GM11168 (cell line): ENCODE data around the gene CFAP91.

Source experiments
- in situ Hi-C: fragments of 300-500 bp; cut with MboI; formaldehyde crosslinking; loops from one replicate; pipeline ENCODE4 v1.12.0; 2022; ENCODE audit warnings: low sequenced_read_pairs; ENCODE audit not compliant: unreplicated experiment

CFAP91 gene

DNA sequence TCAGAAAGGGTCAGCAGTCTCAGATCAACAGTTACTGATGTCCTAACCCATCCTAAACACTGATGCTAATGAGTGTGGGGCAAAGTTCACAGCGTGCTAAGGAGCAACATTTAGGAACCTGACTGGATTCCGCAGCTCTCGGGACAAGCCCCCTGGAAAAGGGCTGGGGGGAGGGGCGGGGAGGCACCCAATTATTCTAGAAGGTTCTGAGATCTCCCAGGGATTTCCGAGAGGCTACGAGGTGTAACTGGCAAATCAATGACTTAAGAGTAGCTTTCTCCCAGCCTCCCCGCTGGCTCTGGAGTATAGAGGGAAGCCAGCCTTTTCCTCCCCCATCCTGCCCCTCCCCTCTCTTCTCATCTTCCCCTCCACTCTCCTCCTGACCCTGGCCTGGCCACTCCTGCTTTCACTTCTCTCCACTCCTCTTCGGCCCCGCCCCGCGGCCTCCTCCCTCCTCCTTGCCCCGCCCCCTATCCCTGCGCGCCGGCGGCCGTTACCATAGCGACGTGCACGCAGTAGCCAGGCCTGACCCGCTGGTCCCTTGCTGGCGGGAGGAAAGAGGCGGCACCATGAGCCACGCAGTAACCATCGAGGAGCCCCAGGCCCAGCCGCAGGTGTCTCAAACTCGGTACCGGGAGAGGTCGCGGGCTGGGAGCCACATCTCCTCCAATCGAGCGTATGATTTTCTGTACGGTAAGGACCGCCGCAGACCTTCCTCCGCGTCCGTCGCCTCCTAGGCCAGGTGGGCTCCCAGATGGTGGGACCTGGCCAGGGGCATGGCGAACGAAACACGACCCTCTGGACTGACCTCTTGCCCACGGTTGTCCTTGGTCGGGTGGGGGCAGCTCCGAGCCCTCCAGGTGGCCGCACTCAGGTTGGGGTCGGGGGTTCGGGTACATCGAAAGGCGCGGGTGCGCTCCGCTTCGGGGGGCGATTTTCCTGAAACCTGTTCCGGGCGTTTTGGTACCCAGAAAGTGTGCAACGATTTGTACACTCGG, at the start of gene CFAP91:
TSS of gene CFAP91 (plus strand) at position 493 of the 998 bp plus-strand sequence. CDS start at position 570, 77 bp downstream.
- in situ Hi-C loops = no loop called here

DNA sequence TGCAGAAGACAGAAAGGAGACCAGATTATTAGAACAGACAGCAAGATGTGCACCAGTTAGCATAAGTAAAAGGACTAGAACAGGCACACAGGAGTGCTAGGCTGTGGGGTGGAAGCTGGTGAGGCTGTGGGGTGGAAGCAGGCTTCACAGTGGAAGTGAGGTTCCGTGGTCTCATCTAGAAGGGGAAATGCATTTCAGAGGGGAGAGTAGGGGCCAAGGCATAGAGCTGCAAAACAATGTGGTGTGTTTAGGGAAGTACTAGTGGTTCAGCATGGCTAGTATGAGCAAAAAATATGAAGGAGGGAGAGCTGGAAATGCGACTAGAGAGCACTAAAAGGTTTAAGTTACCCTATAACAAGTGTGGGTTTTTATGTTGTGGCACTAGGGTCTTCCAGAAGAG, 48.9 kb upstream of the CFAP91 start:
- in situ Hi-C loops = no loop called here

- in situ Hi-C loops = no loop called here
These were observed 44.7 kb upstream of the CFAP91 start for GRCh38 chr3:119657887-119658702.

GRCh38 chr3:119658994-119659393, 43.8 kb upstream of the CFAP91 start:
- in situ Hi-C loops = no loop called here

DNA sequence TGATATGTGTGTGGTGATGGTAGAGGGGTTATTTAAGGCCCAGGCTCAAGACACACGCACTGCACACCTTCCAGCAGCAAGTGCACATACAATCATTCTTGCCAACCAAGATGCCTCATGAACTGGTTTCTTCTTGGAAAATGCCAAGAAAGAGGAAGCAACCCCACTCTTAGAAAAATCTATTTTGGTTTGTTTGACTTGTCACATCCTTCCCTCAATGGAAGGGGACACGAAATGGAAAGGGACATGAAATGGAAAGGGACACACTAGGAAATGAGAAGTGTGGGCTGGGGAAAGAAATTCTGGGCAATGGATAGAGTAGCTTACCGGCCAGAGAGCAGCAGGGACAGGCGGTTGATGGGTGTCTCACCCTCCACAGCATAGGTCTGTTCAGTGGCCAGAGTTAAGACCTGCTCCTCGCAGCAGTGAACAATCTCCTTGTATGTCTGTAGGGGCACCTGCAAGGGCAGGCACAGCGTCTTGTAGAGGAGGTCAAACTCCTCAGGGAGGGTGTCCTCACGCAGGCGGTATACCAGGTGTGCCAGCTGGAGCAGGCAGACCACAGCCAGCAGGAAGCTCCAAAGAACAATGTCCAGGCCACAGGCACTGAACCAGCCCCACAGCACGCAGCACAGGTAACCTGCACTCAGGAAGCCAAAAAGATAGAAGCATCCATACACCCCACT, 43.1 kb upstream of the CFAP91 start:
- in situ Hi-C loops = no loop called here

- in situ Hi-C loops = no loop called here
These were observed 42.1 kb upstream of the CFAP91 start, which contains the start of gene POPDC2 for GRCh38 chr3:119660474-119661440. POPDC2 (minus strand) TSS chr3:119660589; CDS start chr3:119660423, 166 bp downstream.

DNA sequence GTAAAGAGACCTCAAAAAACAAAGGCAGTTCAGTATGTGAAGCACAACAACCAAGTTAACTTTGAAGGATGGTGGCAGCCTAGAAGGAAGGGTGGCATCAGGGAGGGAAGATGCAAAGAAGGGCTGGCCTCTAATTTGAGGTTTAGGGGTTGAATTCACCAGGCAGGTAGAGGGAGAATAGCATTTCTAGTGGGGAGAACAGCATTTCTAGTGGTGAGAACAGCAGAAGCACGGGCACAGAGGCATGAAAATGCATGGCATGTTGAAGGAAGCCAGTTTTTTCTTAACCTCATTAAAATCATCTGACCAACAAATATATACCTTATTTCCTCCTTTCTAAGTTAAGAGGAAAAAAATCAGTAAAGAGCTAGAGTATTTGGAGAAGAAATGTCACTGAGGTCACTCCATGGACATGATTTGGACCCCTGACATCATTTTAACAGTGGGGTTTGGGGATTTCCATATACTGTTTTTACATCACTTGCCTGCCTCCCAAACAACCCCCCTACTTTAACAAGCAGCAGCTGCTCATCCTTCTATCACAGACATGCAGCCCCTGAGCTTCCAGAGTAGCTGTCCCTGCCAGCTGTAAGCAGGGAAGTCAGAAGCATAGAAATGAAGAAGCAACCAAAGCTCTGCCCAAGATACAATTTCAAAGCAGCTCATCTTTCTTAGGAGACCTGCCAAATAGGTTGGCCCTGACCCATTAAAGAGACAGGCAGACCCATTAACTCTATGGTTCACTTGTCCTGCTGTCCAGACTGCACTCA, 40.0 kb upstream of the CFAP91 start:
- in situ Hi-C loops = no loop called here

DNA sequence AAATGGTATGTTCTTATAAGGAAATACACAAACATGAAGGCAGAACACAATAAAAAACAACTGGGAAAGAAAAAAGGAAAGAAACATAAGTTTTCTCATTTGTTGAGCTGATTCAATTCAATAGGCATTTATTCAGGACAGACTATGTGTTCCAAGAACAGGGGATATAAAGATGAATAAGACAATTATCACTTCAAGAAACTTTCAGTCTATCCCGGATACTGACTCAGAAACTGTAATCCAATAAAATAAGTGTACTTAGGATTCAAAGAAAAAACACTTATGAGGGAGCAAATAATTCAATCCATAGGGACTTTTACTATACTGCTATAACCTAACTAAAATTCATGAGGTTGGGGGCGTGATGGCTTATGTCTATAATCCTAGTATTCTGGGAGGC, 38.9 kb upstream of the CFAP91 start:
- in situ Hi-C loops = no loop called here

DNA sequence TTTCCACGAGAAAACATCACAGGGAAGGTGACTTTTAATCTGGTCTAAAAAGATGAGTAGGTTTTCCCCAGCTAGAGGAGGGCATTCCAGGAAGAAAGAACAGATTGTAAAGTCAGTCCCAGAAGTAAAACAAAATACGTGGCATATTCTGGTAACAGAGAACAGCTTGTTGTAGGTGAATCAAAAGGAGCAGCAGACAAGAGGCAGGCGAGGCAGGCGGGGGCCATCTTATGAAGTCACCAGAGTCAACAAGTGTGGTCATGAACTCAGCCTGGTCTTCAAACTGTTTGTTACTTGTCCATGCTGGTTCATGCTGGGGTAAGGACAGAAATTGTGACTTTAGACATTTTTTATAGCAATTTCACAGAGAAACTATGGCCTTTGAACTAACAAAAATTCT, 38.5 kb upstream of the CFAP91 start:
- in situ Hi-C loops = no loop called here

DNA sequence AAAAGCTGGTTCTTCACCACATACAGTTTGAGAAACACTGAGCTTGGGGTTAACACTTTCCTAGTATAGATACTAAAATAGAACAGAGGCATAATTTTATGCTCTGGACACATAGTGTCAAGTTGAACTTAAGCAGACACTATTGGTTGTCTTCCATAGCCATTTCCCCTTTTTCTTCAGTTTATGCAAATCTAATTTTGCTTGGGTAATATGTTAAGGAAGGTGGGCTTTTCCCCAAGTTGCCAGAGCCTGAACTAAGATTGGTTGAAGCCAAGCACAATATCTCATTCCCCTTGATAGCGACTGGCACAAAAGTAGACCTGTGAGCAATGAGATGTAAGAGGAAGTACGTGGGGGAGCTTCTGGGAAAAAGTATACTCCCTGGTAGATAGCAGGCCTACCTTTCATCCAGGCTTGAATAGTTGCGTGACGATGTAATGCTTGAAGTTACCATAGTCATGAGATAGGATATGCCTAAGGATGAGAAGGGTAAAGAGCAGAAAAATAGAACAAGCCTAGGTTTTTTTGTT, 37.9 kb upstream of the CFAP91 start:
- in situ Hi-C loops = no loop called here

- in situ Hi-C loops = no loop called here
These were observed 36.8 kb upstream of the CFAP91 start for GRCh38 chr3:119665954-119666559.

GRCh38 chr3:119669906-119670570, 32.8 kb upstream of the CFAP91 start:
- in situ Hi-C loops = no loop called here

- in situ Hi-C loops = no loop called here
These were observed 30.0 kb upstream of the CFAP91 start for GRCh38 chr3:119672776-119673175.

DNA sequence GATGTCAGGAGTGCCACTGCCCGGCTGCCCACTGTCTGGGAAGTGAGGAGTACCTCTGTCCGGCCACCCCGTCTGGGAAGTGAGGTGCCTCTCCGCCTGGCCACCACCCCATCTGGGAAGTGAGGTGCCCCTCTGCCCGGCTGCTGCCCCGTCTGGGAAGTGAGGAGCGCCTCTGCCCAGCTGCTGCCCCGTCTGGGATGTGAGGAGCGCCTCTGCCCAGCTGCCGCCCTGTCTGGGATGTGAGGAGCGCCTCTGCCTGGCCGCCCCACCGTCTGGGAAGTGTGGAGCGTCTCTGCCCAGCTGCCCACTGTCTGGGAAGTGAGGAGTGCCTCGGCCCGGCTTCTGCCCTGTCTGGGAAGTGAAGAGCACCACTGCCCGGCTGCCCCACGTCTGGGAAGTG, 28.9 kb upstream of the CFAP91 start:
- in situ Hi-C loops = no loop called here

DNA sequence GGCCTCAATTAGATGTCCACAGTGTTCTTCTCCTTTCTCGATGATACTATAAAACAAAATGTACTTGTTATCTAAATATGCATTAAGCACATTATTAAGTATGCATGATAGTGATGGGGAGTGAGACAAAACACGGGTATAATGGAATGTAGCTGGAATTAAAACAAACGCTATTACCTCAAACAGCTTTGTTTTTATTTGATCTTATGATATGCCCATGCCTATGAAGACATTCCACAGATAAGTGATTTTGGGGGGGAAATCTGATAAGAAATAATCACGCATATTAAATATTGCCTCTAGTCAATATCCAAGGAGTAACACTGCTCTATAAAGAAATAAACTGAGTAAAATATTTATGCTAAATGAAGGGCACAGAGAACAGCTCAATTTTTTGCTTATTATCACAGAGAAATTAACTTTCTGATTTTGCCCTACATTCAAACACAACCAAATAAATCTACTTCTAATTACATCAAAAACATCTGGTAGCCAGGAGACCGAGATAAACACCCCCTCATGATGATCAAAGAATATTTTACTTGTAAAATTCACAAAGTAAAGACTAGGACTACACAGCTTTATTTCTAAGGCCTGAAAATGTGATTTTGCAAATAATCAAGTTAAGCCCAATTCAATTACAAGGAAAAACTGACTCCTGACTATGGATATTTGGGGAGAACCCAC, 27.5 kb upstream of the CFAP91 start:
- in situ Hi-C loops = loop anchor here (25.0 kb wide), 1 partner anchor 388 kb away; the partner anchor contains the start of gene ARHGAP31

DNA sequence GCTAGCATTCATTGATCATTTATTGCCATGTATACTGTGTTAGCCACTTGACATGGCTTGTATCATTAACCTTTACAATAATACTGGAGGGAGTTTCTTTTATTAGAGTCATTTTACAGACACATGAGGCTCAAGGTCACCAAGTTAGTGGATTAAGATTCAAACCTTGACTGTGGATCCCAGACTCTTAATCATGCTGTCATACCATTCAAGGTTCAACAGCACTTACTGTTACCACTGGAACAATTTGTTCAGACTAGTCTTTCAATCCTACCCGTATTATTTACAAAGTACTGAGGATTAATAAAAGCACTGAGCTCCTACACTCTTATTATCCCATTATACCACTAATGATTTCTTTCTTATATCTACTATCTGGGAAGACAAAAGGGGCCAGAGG, 26.8 kb upstream of the CFAP91 start:
- in situ Hi-C loops = loop anchor here (25.0 kb wide), 1 partner anchor 389 kb away; the partner anchor contains the start of gene ARHGAP31
